Astrocyte (in vitro differentiated cells and primary cell): ENCODE results near the gene ACTA2.

Source experiments
- EZH2 ChIP-seq: IDR thresholded peaks from 2 replicates; pipeline ENCODE4 v1.6.1; 2012; ENCODE audit warnings: mild to moderate bottlenecking, low read length, inconsistent platforms; ENCODE audit not compliant: insufficient read depth
- TF ChIP-seq, protein P1 (sequence below): IDR thresholded peaks from 2 replicates; pipeline ENCODE4 v1.5.1; 2011; ENCODE audit warnings: low read depth, mild to moderate bottlenecking, inconsistent platforms, low read length, moderate library complexity; ENCODE audit not compliant: insufficient read depth

DNA sequence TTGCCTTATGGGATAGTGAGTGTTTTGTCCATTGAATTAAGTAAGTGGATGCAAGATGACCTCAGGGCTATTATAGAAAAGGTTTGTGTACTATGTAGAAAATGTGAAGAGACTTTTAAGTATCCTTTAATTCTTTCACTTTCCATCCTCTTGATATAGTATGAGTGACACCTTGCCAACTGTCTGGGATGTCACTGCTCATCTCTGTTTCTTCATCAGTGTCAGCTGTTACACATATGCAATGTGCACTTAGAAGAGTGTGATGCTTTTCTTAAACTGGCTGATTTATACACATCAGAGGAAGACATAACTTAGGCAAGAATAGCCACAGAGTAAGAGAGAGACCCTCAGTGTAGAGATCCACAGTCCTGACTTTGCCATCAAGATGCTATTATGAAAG lies 8.7 kb upstream of the ACTA2 start:
- TF ChIP-seq, protein P1, sequence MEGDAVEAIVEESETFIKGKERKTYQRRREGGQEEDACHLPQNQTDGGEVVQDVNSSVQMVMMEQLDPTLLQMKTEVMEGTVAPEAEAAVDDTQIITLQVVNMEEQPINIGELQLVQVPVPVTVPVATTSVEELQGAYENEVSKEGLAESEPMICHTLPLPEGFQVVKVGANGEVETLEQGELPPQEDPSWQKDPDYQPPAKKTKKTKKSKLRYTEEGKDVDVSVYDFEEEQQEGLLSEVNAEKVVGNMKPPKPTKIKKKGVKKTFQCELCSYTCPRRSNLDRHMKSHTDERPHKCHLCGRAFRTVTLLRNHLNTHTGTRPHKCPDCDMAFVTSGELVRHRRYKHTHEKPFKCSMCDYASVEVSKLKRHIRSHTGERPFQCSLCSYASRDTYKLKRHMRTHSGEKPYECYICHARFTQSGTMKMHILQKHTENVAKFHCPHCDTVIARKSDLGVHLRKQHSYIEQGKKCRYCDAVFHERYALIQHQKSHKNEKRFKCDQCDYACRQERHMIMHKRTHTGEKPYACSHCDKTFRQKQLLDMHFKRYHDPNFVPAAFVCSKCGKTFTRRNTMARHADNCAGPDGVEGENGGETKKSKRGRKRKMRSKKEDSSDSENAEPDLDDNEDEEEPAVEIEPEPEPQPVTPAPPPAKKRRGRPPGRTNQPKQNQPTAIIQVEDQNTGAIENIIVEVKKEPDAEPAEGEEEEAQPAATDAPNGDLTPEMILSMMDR = no peak
- TF ChIP-seq EZH2 = no peak
